ENCODE data around the gene ZNF80. TPM values are rescaled to one million over a fixed set of nuclear protein-coding genes. Genes with fewer than 3 reads are reported as not detected.

The ZNF80 gene
- total and polyA plus RNA-seq, 2 of the 8 experiments (the other 6 are each of a cell fraction or from before 2014, with no cell fraction given), result not detected

DNA sequence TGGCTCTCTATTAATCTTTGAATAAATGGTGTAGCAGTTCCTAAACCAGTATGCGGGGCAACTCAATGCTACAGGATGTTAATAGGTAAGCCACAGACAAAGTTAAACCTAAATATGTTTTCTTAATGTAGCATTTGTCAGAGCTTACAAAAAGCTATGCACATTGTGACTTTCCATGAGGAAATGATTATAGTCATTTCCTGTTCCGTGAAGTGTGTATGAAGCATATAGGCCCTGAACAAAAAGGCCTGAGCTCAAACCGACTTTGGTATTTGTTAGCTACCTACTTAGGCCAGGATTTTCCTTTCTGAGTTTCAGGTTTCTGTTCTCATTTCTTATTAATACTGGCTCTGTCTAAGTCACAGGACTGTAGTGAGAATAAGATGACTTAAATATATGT is 14.2 kb downstream of the ZNF80 start:
- no peaks in the 10 kb centered on the region for H3K79me2 ChIP-seq (ENCODE audit: control insufficient read depth in 1 of 2, insufficient read depth in 2 of 2, low read length in 2 of 2)
- H3K36me3 ChIP-seq (ENCODE audit: control insufficient read depth in 2 of 4, insufficient read depth in 4 of 4, low read length in 3 of 4), result peaks cover 0 to 3% (median 0%) of the 10 kb centered on the region in 4 experiments; a peak in 1 of 8 replicates
- no peaks in the 10 kb centered on the region for H3K23me2 ChIP-seq (ENCODE audit: low read depth, low read length)
- no peak overlapping the region for H2BK20ac ChIP-seq (ENCODE audit: low read length)
- no peak overlapping the region for H2AK5ac ChIP-seq (ENCODE audit: low read depth, low read length)
- H3K27ac ChIP-seq (ENCODE audit: low read depth, low read length), result no peak overlapping the region
- no peak overlapping the region for H3K23ac ChIP-seq (ENCODE audit: insufficient read length)
- ChIA-PET POLR2A (ENCODE audit: partially characterized antibody) (no interaction called here), CTCF (ENCODE audit: partially characterized antibody) (interaction anchor here (0.8 to 1.5 kb wide), 3 partner anchors 8 to 160 kb away, joined by 3 read pairs; no protein-coding TSS in a partner anchor)
- H2BK15ac ChIP-seq (ENCODE audit: low read length), result no peak overlapping the region
- 97% methylated on average over 3 of the region's 3 CpGs; no CpG with 5 or more reads in 1 of the 2 experiments for WGBS, 2 experiments (ENCODE audit: extremely low coverage in 1 of 2, insufficient coverage in 1 of 2, insufficient read length in 1 of 2, insufficient replicate concordance in 2 of 2, low coverage in 1 of 2, low lambda C conversion rate in 2 of 2, missing lambda C conversion rate in 1 of 2)
- H2BK12ac ChIP-seq (ENCODE audit: low read depth, low read length), result no peak overlapping the region
- H4K20me1 ChIP-seq (replicated peaks in 1 of 2; ENCODE audit: control insufficient read depth in 1 of 2, insufficient read depth in 2 of 2, low read length in 2 of 2), result no peaks in the 10 kb centered on the region
- no peaks in the 10 kb centered on the region; the same call in 1 of the 2 replicates for H3K79me1 ChIP-seq (ENCODE audit: low read depth, low read length)
- no peaks in the 10 kb centered on the region for H3K27me3 ChIP-seq (replicated peaks in 1 of 4; ENCODE audit: control insufficient read depth in 3 of 4, extremely low read depth in 1 of 4, insufficient read depth in 3 of 4, low read length in 3 of 4)
- FAIRE-seq (no peak), DNase-seq (ENCODE audit: low read depth in 1 of 2, low spot score in 2 of 2) (no peak)
- H3K4ac ChIP-seq (replicated peaks; ENCODE audit: insufficient read length, low read depth, low read length), result no peak overlapping the region
- no peak overlapping the region for H4K91ac ChIP-seq (replicated peaks; ENCODE audit: insufficient read length, low read length)
- H4K5ac ChIP-seq (ENCODE audit: insufficient read length, low read depth, low read length), result no peak overlapping the region
- no peak overlapping the region for H2BK120ac ChIP-seq (replicated peaks; ENCODE audit: low read depth, low read length)
- H3K4me3 ChIP-seq (ENCODE audit: extremely low read depth in 1 of 4, insufficient read depth in 2 of 4, low read depth in 3 of 4, low read length in 4 of 4), result no peak overlapping the region
- no peak overlapping the region for H3K4me2 ChIP-seq (ENCODE audit: insufficient read depth in 1 of 2, low read depth in 2 of 2, low read length in 2 of 2)
- no peak overlapping the region for H2AFZ ChIP-seq (ENCODE audit: low read length)
- no peak overlapping the region for H3K56ac ChIP-seq (replicated peaks; ENCODE audit: insufficient read length, low read depth, low read length)
- no peak overlapping the region for H3K18ac ChIP-seq (ENCODE audit: extremely low read depth, low read length)
- no peak overlapping the region for H3K14ac ChIP-seq (ENCODE audit: insufficient read length)
- H3K9ac ChIP-seq (replicated peaks in 1 of 4; ENCODE audit: extremely low read depth in 1 of 4, low read depth in 3 of 4, low read length in 3 of 4), result no peak overlapping the region
- TF ChIP-seq SIX5 (IDR thresholded peaks at IDR 0.05; ENCODE audit: low read depth, low read length), result no peak
- peaks cover 0 to 4% (median under 1%) of the 10 kb centered on the region in 4 experiments; a peak in 1 of 7 replicates for H3K4me1 ChIP-seq (replicated peaks in 1 of 4; ENCODE audit: control insufficient read depth in 3 of 4, insufficient read depth in 4 of 4, low read length in 3 of 4)
- H3K9me3 ChIP-seq (ENCODE audit: insufficient read depth in 2 of 2, low read depth in 1 of 2, low read length in 1 of 2), result peaks cover 14 to 17% of the 10 kb centered on the region in 2 experiments; a peak in 3 of 4 replicates
- H2BK5ac ChIP-seq (ENCODE audit: low read depth, low read length), result no peak overlapping the region
- H4K8ac ChIP-seq (ENCODE audit: extremely low read depth, insufficient read depth, low read length), result no peak overlapping the region
